Measurements from ENCODE around the gene ZNF148. TPM values are rescaled to one million over a fixed set of nuclear protein-coding genes. Genes with fewer than 3 reads are reported as not detected.

The ZNF148 gene
- total RNA-seq, 1 experiment from 2014 or later, result 19.7 TPM

GRCh38 chr3:125374996-125375941 is at the start of gene ZNF148 (continued):
- TF ChIP-seq, protein P1, sequence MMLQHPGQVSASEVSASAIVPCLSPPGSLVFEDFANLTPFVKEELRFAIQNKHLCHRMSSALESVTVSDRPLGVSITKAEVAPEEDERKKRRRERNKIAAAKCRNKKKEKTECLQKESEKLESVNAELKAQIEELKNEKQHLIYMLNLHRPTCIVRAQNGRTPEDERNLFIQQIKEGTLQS (CRISPR knock-in tag; conservative IDR thresholded peaks at IDR 0.05), result no peak
- TF ChIP-seq, protein P2, sequence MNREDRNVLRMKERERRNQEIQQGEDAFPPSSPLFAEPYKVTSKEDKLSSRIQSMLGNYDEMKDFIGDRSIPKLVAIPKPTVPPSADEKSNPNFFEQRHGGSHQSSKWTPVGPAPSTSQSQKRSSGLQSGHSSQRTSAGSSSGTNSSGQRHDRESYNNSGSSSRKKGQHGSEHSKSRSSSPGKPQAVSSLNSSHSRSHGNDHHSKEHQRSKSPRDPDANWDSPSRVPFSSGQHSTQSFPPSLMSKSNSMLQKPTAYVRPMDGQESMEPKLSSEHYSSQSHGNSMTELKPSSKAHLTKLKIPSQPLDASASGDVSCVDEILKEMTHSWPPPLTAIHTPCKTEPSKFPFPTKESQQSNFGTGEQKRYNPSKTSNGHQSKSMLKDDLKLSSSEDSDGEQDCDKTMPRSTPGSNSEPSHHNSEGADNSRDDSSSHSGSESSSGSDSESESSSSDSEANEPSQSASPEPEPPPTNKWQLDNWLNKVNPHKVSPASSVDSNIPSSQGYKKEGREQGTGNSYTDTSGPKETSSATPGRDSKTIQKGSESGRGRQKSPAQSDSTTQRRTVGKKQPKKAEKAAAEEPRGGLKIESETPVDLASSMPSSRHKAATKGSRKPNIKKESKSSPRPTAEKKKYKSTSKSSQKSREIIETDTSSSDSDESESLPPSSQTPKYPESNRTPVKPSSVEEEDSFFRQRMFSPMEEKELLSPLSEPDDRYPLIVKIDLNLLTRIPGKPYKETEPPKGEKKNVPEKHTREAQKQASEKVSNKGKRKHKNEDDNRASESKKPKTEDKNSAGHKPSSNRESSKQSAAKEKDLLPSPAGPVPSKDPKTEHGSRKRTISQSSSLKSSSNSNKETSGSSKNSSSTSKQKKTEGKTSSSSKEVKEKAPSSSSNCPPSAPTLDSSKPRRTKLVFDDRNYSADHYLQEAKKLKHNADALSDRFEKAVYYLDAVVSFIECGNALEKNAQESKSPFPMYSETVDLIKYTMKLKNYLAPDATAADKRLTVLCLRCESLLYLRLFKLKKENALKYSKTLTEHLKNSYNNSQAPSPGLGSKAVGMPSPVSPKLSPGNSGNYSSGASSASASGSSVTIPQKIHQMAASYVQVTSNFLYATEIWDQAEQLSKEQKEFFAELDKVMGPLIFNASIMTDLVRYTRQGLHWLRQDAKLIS (CRISPR knock-in tag; IDR thresholded peaks at IDR 0.05; ENCODE audit: borderline replicate concordance), result no peak
- no peak for TF ChIP-seq SOX15 (CRISPR knock-in tag; IDR thresholded peaks at IDR 0.05)
- no peak for TF ChIP-seq NFATC4 (CRISPR knock-in tag; IDR thresholded peaks at IDR 0.05)
- TF ChIP-seq CREB1 (CRISPR knock-in tag; IDR thresholded peaks at IDR 0.05), result no peak
- TF ChIP-seq ERG (CRISPR knock-in tag; IDR thresholded peaks at IDR 0.05), result no peak
- TF ChIP-seq NR1H2 (CRISPR knock-in tag; IDR thresholded peaks at IDR 0.05), result no peak
- peak; percentile 96 for TF ChIP-seq ZNF263 (CRISPR knock-in tag; IDR thresholded peaks at IDR 0.05; ENCODE audit: low read depth)
- no peak for TF ChIP-seq TEAD4 (CRISPR knock-in tag; IDR thresholded peaks at IDR 0.05)
- TF ChIP-seq ATF2 (CRISPR knock-in tag; IDR thresholded peaks at IDR 0.05; ENCODE audit: borderline replicate concordance, low read depth), result no peak
- TF ChIP-seq ATF6 (CRISPR knock-in tag; IDR thresholded peaks at IDR 0.05), result no peak
- TF ChIP-seq, protein P3, sequence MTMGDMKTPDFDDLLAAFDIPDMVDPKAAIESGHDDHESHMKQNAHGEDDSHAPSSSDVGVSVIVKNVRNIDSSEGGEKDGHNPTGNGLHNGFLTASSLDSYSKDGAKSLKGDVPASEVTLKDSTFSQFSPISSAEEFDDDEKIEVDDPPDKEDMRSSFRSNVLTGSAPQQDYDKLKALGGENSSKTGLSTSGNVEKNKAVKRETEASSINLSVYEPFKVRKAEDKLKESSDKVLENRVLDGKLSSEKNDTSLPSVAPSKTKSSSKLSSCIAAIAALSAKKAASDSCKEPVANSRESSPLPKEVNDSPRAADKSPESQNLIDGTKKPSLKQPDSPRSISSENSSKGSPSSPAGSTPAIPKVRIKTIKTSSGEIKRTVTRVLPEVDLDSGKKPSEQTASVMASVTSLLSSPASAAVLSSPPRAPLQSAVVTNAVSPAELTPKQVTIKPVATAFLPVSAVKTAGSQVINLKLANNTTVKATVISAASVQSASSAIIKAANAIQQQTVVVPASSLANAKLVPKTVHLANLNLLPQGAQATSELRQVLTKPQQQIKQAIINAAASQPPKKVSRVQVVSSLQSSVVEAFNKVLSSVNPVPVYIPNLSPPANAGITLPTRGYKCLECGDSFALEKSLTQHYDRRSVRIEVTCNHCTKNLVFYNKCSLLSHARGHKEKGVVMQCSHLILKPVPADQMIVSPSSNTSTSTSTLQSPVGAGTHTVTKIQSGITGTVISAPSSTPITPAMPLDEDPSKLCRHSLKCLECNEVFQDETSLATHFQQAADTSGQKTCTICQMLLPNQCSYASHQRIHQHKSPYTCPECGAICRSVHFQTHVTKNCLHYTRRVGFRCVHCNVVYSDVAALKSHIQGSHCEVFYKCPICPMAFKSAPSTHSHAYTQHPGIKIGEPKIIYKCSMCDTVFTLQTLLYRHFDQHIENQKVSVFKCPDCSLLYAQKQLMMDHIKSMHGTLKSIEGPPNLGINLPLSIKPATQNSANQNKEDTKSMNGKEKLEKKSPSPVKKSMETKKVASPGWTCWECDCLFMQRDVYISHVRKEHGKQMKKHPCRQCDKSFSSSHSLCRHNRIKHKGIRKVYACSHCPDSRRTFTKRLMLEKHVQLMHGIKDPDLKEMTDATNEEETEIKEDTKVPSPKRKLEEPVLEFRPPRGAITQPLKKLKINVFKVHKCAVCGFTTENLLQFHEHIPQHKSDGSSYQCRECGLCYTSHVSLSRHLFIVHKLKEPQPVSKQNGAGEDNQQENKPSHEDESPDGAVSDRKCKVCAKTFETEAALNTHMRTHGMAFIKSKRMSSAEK (CRISPR knock-in tag; IDR thresholded peaks at IDR 0.05; ENCODE audit: borderline replicate concordance), result no peak
- TF ChIP-seq TEAD1 (CRISPR knock-in tag; IDR thresholded peaks at IDR 0.05), result peak; percentile 84
- TF ChIP-seq SMAD3 (CRISPR knock-in tag; IDR thresholded peaks at IDR 0.05; ENCODE audit: borderline replicate concordance), result peak; percentile 46; the same call in 1 of the 2 replicates
- TF ChIP-seq ELF4 (CRISPR knock-in tag; IDR thresholded peaks at IDR 0.05; ENCODE audit: low read depth), result peak; percentile 80; the same call in 1 of the 2 replicates
- TF ChIP-seq, protein P4, sequence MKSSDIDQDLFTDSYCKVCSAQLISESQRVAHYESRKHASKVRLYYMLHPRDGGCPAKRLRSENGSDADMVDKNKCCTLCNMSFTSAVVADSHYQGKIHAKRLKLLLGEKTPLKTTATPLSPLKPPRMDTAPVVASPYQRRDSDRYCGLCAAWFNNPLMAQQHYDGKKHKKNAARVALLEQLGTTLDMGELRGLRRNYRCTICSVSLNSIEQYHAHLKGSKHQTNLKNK (CRISPR knock-in tag; IDR thresholded peaks at IDR 0.05), result no peak
- TF ChIP-seq JAZF1 (CRISPR knock-in tag; IDR thresholded peaks at IDR 0.05), result no peak
- TF ChIP-seq GABPB1 (CRISPR knock-in tag; IDR thresholded peaks at IDR 0.05), result peak; percentile 63; the same call in 1 of the 2 replicates
- TF ChIP-seq, protein P5, sequence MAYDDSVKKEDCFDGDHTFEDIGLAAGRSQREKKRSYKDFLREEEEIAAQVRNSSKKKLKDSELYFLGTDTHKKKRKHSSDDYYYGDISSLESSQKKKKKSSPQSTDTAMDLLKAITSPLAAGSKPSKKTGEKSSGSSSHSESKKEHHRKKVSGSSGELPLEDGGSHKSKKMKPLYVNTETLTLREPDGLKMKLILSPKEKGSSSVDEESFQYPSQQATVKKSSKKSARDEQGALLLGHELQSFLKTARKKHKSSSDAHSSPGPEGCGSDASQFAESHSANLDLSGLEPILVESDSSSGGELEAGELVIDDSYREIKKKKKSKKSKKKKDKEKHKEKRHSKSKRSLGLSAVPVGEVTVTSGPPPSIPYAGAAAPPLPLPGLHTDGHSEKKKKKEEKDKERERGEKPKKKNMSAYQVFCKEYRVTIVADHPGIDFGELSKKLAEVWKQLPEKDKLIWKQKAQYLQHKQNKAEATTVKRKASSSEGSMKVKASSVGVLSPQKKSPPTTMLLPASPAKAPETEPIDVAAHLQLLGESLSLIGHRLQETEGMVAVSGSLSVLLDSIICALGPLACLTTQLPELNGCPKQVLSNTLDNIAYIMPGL (CRISPR knock-in tag; IDR thresholded peaks at IDR 0.05), result peak; percentile 89; the same call in 1 of the 2 replicates
- peak; percentile 91 for TF ChIP-seq FOXK1 (CRISPR knock-in tag; IDR thresholded peaks at IDR 0.05)
- no peak for TF ChIP-seq ZNF671 (CRISPR knock-in tag; IDR thresholded peaks at IDR 0.05)
- peak; percentile 58; the same call in 1 of the 2 replicates for TF ChIP-seq SMAD4 (CRISPR knock-in tag; IDR thresholded peaks at IDR 0.05)
